Measurements from ENCODE around the gene MLLT3. TPM values are rescaled to one million over a fixed set of nuclear protein-coding genes. Genes with fewer than 3 reads are reported as not detected.

The MLLT3 gene
- total RNA-seq, 4 donors from 2014 or later: 15.1 to 30.5 (median 18.4) TPM

- Histone ChIP-seq H3K36me3 (no peaks in the 10 kb centered on the region), H3K4me3 (no peak overlapping the region), H3K4me1 (peaks cover 0 to 33% (median 0%) of the 10 kb centered on the region in 4 donors), H3K27ac (no peak overlapping the region), H3K27me3 (no peaks in the 10 kb centered on the region), H3K9me3 (no peaks in the 10 kb centered on the region)
- TF ChIP-seq POLR2A (IDR thresholded peaks at IDR 0.05) (no peak), CTCF (IDR thresholded peaks at IDR 0.05) (no peak)
- DNase-seq: no peak
Observed at GRCh38 chr9:20561531-20561930, 60.8 kb downstream of the MLLT3 start.

GRCh38 chr9:20559231-20559890 is 62.9 kb downstream of the MLLT3 start:
- DNase-seq: no peak
- no peak overlapping the region for H3K4me3 ChIP-seq
- H3K4me1 ChIP-seq: peaks cover 0 to 33% (median 0%) of the 10 kb centered on the region in 4 donors
- no peak for TF ChIP-seq CTCF (IDR thresholded peaks at IDR 0.05)
- TF ChIP-seq POLR2A (IDR thresholded peaks at IDR 0.05): no peak
- H3K27ac ChIP-seq: no peak overlapping the region
- H3K9me3 ChIP-seq: no peaks in the 10 kb centered on the region
- no peaks in the 10 kb centered on the region for H3K36me3 ChIP-seq
- no peaks in the 10 kb centered on the region for H3K27me3 ChIP-seq

- Histone ChIP-seq H3K4me3 (no peak overlapping the region), H3K27ac (no peak overlapping the region), H3K9me3 (no peaks in the 10 kb centered on the region), H3K27me3 (no peaks in the 10 kb centered on the region), H3K4me1 (peaks cover 0 to 33% (median 0%) of the 10 kb centered on the region in 4 donors), H3K36me3 (no peaks in the 10 kb centered on the region)
- DNase-seq: no peak
- no peak for TF ChIP-seq POLR2A (IDR thresholded peaks at IDR 0.05)
- TF ChIP-seq CTCF (IDR thresholded peaks at IDR 0.05): no peak
Observed at GRCh38 chr9:20558566-20559016, 63.7 kb downstream of the MLLT3 start.

- H3K4me1 ChIP-seq: peaks cover 0 to 33% (median 0%) of the 10 kb centered on the region in 4 donors
- H3K27me3 ChIP-seq: no peaks in the 10 kb centered on the region
- no peak for TF ChIP-seq POLR2A (IDR thresholded peaks at IDR 0.05)
- TF ChIP-seq CTCF (IDR thresholded peaks at IDR 0.05): no peak
- H3K27ac ChIP-seq: no peak overlapping the region
- no peaks in the 10 kb centered on the region for H3K36me3 ChIP-seq
- DNase-seq: no peak
- H3K9me3 ChIP-seq: no peaks in the 10 kb centered on the region
- H3K4me3 ChIP-seq: no peak overlapping the region
Observed at GRCh38 chr9:20557890-20558565, 64.3 kb downstream of the MLLT3 start.

- H3K4me3 ChIP-seq: no peak overlapping the region
- no peaks in the 10 kb centered on the region for H3K9me3 ChIP-seq
- no peak for DNase-seq
- TF ChIP-seq CTCF (IDR thresholded peaks at IDR 0.05): no peak
- no peak for TF ChIP-seq POLR2A (IDR thresholded peaks at IDR 0.05)
- H3K4me1 ChIP-seq: peaks cover 0 to 33% (median 0%) of the 10 kb centered on the region in 4 donors
- no peak overlapping the region for H3K27ac ChIP-seq
- no peaks in the 10 kb centered on the region for H3K27me3 ChIP-seq
- no peaks in the 10 kb centered on the region for H3K36me3 ChIP-seq
Observed at GRCh38 chr9:20557285-20557684, 65.0 kb downstream of the MLLT3 start.

All from Peyer's patch (tissue), 4 donors.